ENCODE results near the gene SLC12A7. TPM values are rescaled to one million over a fixed set of nuclear protein-coding genes. Genes with fewer than 3 reads are reported as not detected.
A peak's percentile ranks its signal among the peaks of the same experiment; 100 is the strongest.
"Not testable (repeated sequence)": the region's sequence is repeated elsewhere in the genome, so short reads cannot be mapped to it uniquely, and the experiment has no call there.

The SLC12A7 gene
- total RNA-seq, 4 donors from 2014 or later = 26.1 to 41.6 (median 29.1) TPM

DNA sequence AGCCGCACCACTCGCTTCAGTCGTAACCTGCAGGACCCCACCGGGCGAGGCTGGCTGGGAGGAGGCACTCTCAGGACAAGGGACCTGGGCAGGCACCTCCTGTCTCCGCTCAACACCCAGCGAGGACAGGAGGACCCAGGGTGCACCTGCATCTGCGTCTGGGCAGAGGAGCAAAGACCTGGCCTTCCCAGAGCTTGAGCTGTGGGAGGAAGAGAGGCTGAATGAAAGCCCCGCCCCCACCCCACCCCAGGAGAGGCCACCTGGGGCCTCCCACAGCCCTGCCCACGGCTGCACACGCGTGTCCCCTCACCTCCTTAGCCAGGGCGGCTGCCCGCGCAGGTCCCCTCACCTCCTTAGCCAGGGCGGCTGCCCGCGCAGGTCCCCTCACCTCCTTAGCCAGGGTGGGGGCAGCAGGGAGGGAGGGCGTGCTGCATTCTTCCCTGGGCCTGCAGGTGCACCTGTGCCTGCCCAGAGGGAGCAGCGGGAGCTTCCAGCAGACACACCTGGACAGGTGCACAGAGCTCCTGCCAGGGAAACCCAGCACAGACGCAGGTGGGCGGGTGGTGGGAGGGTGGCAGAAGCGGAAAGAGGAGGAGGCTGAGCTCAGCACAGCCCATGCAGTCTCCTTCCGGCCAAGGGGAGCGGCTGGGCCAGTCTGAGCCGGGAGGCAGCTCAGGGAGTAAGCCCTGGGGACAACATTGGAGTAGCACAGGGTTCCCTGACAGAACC lies 18.5 kb upstream of the SLC12A7 start:
- 74 to 76% methylated on average over 6 to 24 of the region's 26 CpGs for WGBS, 2 donors
- H3K27ac ChIP-seq = peak overlapping the region; percentile 73 to 86 (median 77)
- peak in 1 of 2 donors; percentile 47 for TF ChIP-seq POLR2A (IDR thresholded peaks at IDR 0.05)
- TF ChIP-seq, protein P1, sequence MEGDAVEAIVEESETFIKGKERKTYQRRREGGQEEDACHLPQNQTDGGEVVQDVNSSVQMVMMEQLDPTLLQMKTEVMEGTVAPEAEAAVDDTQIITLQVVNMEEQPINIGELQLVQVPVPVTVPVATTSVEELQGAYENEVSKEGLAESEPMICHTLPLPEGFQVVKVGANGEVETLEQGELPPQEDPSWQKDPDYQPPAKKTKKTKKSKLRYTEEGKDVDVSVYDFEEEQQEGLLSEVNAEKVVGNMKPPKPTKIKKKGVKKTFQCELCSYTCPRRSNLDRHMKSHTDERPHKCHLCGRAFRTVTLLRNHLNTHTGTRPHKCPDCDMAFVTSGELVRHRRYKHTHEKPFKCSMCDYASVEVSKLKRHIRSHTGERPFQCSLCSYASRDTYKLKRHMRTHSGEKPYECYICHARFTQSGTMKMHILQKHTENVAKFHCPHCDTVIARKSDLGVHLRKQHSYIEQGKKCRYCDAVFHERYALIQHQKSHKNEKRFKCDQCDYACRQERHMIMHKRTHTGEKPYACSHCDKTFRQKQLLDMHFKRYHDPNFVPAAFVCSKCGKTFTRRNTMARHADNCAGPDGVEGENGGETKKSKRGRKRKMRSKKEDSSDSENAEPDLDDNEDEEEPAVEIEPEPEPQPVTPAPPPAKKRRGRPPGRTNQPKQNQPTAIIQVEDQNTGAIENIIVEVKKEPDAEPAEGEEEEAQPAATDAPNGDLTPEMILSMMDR (IDR thresholded peaks at IDR 0.05) = peak in 1 of 6 experiments; percentile 10

GRCh38 chr5:1129711-1130055 lies 17.8 kb upstream of the SLC12A7 start:
- WGBS, 2 donors = 26 to 32% methylated on average over 9 of the region's 9 CpGs
- Histone ChIP-seq H3K4me1 (peaks cover 26 to 38% of the 10 kb centered on the region in 2 donors), H3K9me3 (no peaks in the 10 kb centered on the region), H3K27me3 (no peaks in the 10 kb centered on the region), H3K4me3 (replicated peaks in 1 of 3) (no peak overlapping the region), H3K36me3 (no peaks in the 10 kb centered on the region), H3K27ac (peak overlapping the region; percentile 73 to 86 (median 77))
- TF ChIP-seq, protein P1 (IDR thresholded peaks at IDR 0.05) = no peak
- TF ChIP-seq POLR2A (IDR thresholded peaks at IDR 0.05) = no peak
- intact Hi-C loops (cut with DNase I) = no loop called here
- peak; percentile 82 to 83 for DNase-seq

More for the DNA sequence above, 18.5 kb upstream of the SLC12A7 start:
- H3K9me3 ChIP-seq = no peaks in the 10 kb centered on the region
- intact Hi-C loops (cut with DNase I) = no loop called here
- H3K4me1 ChIP-seq = peaks cover 26 to 40% of the 10 kb centered on the region in 2 donors
- peak; percentile 63 to 76 for DNase-seq
- no peak overlapping the region for H3K4me3 ChIP-seq (replicated peaks in 1 of 3)
- no peaks in the 10 kb centered on the region for H3K36me3 ChIP-seq
- no peaks in the 10 kb centered on the region for H3K27me3 ChIP-seq

DNA sequence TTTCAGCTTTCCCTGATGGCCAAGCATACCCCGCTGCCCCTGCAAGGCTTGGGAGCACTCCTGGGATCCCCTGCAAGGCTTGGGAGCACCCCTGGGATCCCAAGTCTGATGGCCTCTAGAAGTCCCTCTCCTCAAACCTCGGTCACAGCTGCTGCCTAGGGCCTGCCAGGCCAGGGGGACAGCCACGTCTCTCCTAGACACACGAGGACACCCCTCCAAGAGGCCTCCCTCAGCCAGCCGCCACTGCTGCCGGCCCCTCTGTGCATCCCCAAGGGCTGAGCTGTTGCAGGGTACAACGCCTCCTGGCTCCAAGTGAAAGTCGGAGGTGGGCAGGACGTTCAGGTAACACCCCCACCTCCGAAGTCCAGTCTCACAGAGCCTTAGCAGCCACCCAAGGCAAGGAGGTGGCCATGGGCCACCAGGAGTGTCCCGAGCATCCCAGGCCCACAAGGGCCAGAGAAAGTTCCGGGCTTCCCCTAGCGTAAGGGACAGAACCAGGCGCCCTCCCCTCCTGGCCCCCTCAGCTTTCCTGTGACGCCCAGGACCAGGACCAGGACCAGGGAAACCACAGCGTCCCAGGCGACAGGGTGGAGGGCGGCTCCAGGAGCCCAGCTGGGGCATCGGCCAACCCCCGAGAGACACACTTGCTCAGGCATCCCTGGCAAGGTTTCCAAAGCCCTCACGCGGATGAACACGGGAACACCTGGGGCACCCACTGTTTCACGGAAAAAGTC lies 17.3 kb upstream of the SLC12A7 start:
- Histone ChIP-seq H3K4me1 (peaks cover 26 to 38% of the 10 kb centered on the region in 2 donors), H3K9me3 (no peaks in the 10 kb centered on the region), H3K27ac (peak overlapping the region; percentile 59 to 86 (median 77)), H3K4me3 (replicated peaks in 1 of 3) (no peak overlapping the region), H3K27me3 (no peaks in the 10 kb centered on the region), H3K36me3 (no peaks in the 10 kb centered on the region)
- WGBS, 2 donors = 80 to 90% methylated on average over 15 to 21 of the region's 24 CpGs
- intact Hi-C loops (cut with DNase I) = no loop called here
- no peak for DNase-seq
- TF ChIP-seq, protein P1 (IDR thresholded peaks at IDR 0.05) = no peak
- TF ChIP-seq POLR2A (IDR thresholded peaks at IDR 0.05) = no peak

DNA sequence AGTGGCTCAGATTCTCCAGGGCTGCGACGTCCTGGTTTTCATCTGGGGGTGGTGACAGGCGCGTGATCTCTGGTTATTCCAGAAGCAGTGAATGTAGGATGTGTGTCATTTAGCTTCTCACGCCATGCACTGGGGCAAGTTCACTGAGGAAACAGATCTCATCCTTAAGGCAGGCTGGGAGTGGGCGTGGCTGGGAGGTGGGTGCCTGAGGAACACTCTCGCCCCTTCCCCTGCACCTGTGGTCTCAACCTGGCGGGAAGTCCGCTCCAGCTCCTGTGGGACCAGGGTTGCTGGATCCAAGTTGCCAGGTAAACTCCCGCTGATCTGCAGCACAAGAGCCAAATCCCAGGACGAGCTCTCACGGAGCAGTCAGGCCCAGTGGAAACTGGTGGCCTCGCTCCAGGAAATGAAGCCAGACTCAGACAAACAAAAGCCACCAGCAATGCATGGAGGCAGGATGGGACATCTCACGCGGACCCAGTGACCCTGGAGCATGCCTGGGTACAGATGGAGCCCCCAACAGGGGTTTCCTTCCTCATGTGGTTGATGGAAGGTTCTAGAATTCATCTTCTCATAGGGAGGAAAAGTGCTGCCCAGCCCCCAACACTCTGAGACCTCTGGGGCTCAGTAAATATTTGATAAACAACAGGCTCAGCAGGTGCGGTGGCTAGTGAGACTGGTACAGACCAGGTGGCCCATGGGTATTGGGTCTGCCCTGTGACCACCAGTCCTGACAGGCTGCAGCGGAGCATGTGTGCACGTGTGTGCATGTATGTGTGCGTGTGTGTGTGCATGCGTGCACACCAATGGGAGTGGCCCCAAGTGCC lies 16.3 kb upstream of the SLC12A7 start:
- WGBS, 2 donors = 66 to 78% methylated on average over 14 to 20 of the region's 20 CpGs
- Histone ChIP-seq H3K27me3 (no peaks in the 10 kb centered on the region), H3K27ac (peak overlapping the region in 2 of 3 donors; percentile 77 to 86), H3K4me1 (peaks cover 26 to 38% of the 10 kb centered on the region in 2 donors), H3K4me3 (replicated peaks in 1 of 3) (no peak overlapping the region), H3K9me3 (no peaks in the 10 kb centered on the region), H3K36me3 (no peaks in the 10 kb centered on the region)
- TF ChIP-seq, protein P1 (IDR thresholded peaks at IDR 0.05) = no peak
- no peak for TF ChIP-seq POLR2A (IDR thresholded peaks at IDR 0.05)
- intact Hi-C loops (cut with DNase I) = no loop called here
- peak; percentile 49 to 58 for DNase-seq

DNA sequence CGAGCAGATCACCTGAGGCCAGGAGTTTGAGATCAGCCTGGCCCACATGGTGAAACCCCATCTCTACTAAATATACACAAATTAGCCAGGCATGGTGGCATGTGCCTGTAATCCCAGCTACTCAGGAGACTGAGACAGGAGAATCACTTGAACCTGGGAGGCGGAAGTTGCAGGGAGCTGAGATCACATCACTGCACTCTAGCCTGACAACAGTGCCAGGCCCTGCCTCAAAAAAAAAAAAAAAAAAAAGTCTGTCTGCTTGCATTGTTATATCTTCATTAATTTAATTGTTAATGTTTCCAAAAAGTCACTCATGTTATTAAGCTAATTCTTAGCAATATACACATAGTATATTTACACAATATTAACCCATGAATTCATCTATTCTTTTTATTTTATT lies 13.8 kb upstream of the SLC12A7 start:
- H3K4me1 ChIP-seq = peaks cover 17 to 27% of the 10 kb centered on the region in 2 donors
- H3K27me3 ChIP-seq; H3K4me3 ChIP-seq (replicated peaks in 1 of 3); H3K9me3 ChIP-seq; H3K27ac ChIP-seq; DNase-seq; intact Hi-C loops (cut with DNase I); H3K36me3 ChIP-seq: not testable (repeated sequence)
- 91 to 100% methylated on average over 2 of the region's 2 CpGs for WGBS, 2 donors

All from thyroid gland (tissue), 4 donors.